ENCODE measurements around the gene CDK5RAP2.

Gene CDK5RAP2

GRCh38 chr9:120612218-120612617, 32.3 kb upstream of the CDK5RAP2 start:
- H3K27ac ChIP-seq (replicated peaks) = no peak overlapping the region
- no peak overlapping the region for H3K4me3 ChIP-seq (replicated peaks; ENCODE audit: insufficient read depth, low read length)
- no peaks in the 10 kb centered on the region for H3K27me3 ChIP-seq (ENCODE audit: insufficient read depth, poor library complexity, severe bottlenecking)
- TF ChIP-seq GABPA (IDR thresholded peaks at IDR 0.05; ENCODE audit: low read depth) = no peak
- TF ChIP-seq POLR2AphosphoS5 (IDR thresholded peaks at IDR 0.05; ENCODE audit: low read depth) = no peak
- TF ChIP-seq SPI1 (IDR thresholded peaks at IDR 0.05; ENCODE audit: borderline replicate concordance, low read depth) = no peak
- TF ChIP-seq REST (IDR thresholded peaks at IDR 0.05; ENCODE audit: insufficient replicate concordance, low read depth) = no peak
- TF ChIP-seq, protein P1, sequence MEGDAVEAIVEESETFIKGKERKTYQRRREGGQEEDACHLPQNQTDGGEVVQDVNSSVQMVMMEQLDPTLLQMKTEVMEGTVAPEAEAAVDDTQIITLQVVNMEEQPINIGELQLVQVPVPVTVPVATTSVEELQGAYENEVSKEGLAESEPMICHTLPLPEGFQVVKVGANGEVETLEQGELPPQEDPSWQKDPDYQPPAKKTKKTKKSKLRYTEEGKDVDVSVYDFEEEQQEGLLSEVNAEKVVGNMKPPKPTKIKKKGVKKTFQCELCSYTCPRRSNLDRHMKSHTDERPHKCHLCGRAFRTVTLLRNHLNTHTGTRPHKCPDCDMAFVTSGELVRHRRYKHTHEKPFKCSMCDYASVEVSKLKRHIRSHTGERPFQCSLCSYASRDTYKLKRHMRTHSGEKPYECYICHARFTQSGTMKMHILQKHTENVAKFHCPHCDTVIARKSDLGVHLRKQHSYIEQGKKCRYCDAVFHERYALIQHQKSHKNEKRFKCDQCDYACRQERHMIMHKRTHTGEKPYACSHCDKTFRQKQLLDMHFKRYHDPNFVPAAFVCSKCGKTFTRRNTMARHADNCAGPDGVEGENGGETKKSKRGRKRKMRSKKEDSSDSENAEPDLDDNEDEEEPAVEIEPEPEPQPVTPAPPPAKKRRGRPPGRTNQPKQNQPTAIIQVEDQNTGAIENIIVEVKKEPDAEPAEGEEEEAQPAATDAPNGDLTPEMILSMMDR (IDR thresholded peaks at IDR 0.05; ENCODE audit: insufficient read depth, low read length) = no peak
- no peak for DNase-seq (ENCODE audit: low read depth in 1 of 2, low spot score in 1 of 2)

- TF ChIP-seq, protein P1 (IDR thresholded peaks at IDR 0.05; ENCODE audit: insufficient read depth, low read length) = no peak
- TF ChIP-seq SPI1 (IDR thresholded peaks at IDR 0.05; ENCODE audit: borderline replicate concordance, low read depth) (no peak), REST (IDR thresholded peaks at IDR 0.05; ENCODE audit: insufficient replicate concordance, low read depth) (no peak), POLR2AphosphoS5 (IDR thresholded peaks at IDR 0.05; ENCODE audit: low read depth) (no peak), GABPA (IDR thresholded peaks at IDR 0.05; ENCODE audit: low read depth) (no peak)
- no peak overlapping the region for H3K4me3 ChIP-seq (replicated peaks; ENCODE audit: insufficient read depth, low read length)
- no peaks in the 10 kb centered on the region for H3K27me3 ChIP-seq (ENCODE audit: insufficient read depth, poor library complexity, severe bottlenecking)
- H3K27ac ChIP-seq (replicated peaks) = no peak overlapping the region
- DNase-seq (ENCODE audit: low read depth in 1 of 2, low spot score in 1 of 2) = no peak
These were observed 31.7 kb upstream of the CDK5RAP2 start for GRCh38 chr9:120611690-120612068.

- Histone ChIP-seq H3K4me3 (replicated peaks; ENCODE audit: insufficient read depth, low read length) (no peak overlapping the region), H3K27me3 (ENCODE audit: insufficient read depth, poor library complexity, severe bottlenecking) (no peaks in the 10 kb centered on the region), H3K27ac (replicated peaks) (no peak overlapping the region)
- DNase-seq (ENCODE audit: low read depth in 1 of 2, low spot score in 1 of 2) = no peak
- TF ChIP-seq REST (IDR thresholded peaks at IDR 0.05; ENCODE audit: insufficient replicate concordance, low read depth) (no peak), GABPA (IDR thresholded peaks at IDR 0.05; ENCODE audit: low read depth) (no peak), SPI1 (IDR thresholded peaks at IDR 0.05; ENCODE audit: borderline replicate concordance, low read depth) (no peak), POLR2AphosphoS5 (IDR thresholded peaks at IDR 0.05; ENCODE audit: low read depth) (no peak)
- TF ChIP-seq, protein P1 (IDR thresholded peaks at IDR 0.05; ENCODE audit: insufficient read depth, low read length) = no peak
These were observed 31.2 kb upstream of the CDK5RAP2 start for GRCh38 chr9:120610975-120611689.
